H1 (cell line): Measurements from ENCODE around the gene KXD1. TPM values are rescaled to one million over a fixed set of nuclear protein-coding genes. Genes with fewer than 3 reads are reported as not detected.

Experiments used
- CTCF ChIA-PET: fragments of 300-600 bp; sonication (Branson Sonifier 250); formaldehyde crosslinking; loops from one replicate; lab custom pipeline; 2021; ENCODE audit not compliant: partially characterized antibody; lab: Charles Lee
- POLR2A ChIA-PET: fragments of 300-600 bp; sonication (Branson Sonifier 250); formaldehyde crosslinking; loops from one replicate; lab custom pipeline; 2021; ENCODE audit warnings: inconsistent platforms; ENCODE audit not compliant: partially characterized antibody; lab: Charles Lee
- DNase-seq, 2 experiments: peaks; one replicate each; pipeline versions ENCODE4 v3.0.0 to v3.0.0-alpha.2; 2010 to 2022; ENCODE audit warnings: low spot score in 2 of 2, low read depth in 1 of 2, mixed read lengths in 1 of 2
- FAIRE-seq: peaks from 2 replicates; lab custom pipeline; 2011; peaks lifted over from hg19 to GRCh38; lab: Jason Lieb, UNC
- H2AFZ ChIP-seq: 2 replicates; pipeline ENCODE4 v1.8.1; 2012; ENCODE audit warnings: low read length, inconsistent platforms
- H2AK5ac ChIP-seq: 2 replicates; pipeline ENCODE4 v1.6.1; 2013; ENCODE audit warnings: low read depth, low read length
- H2BK120ac ChIP-seq: replicated peaks from 2 replicates; pipeline ENCODE3; 2013; ENCODE audit warnings: low read depth, low read length, inconsistent platforms
- H2BK12ac ChIP-seq: 2 replicates; pipeline ENCODE4 v1.6.1; 2013; ENCODE audit warnings: low read depth, low read length
- H2BK15ac ChIP-seq: 2 replicates; pipeline ENCODE4 v1.6.1; 2013; ENCODE audit warnings: low read length
- H2BK20ac ChIP-seq: 2 replicates; pipeline ENCODE4 v1.6.1; 2013; ENCODE audit warnings: low read length
- H2BK5ac ChIP-seq: 2 replicates; pipeline ENCODE4 v1.6.1; 2013; ENCODE audit warnings: low read depth, low read length
- H3K14ac ChIP-seq: 2 replicates; pipeline ENCODE4 v1.6.1; 2013; ENCODE audit warnings: inconsistent platforms; ENCODE audit not compliant: insufficient read length
- H3K18ac ChIP-seq: 2 replicates; pipeline ENCODE4 v1.6.1; 2013; ENCODE audit warnings: low read length; ENCODE audit errors: extremely low read depth
- H3K23ac ChIP-seq: 2 replicates; pipeline ENCODE4 v1.6.1; 2013; ENCODE audit warnings: inconsistent platforms; ENCODE audit not compliant: insufficient read length
- H3K23me2 ChIP-seq: 2 replicates; pipeline ENCODE4 v1.6.1; 2013; ENCODE audit warnings: low read depth, low read length
- H3K27ac ChIP-seq: 2 replicates; pipeline ENCODE4 v1.6.1; 2011; ENCODE audit warnings: low read depth, low read length, inconsistent platforms
- H3K27me3 ChIP-seq, 4 experiments: replicated peaks in 1 of 4; 1 replicate in 1 of 4; 2 replicates in 3 of 4; pipeline versions ENCODE4 v1.6.1 to v1.8.1; 2011 to 2013; ENCODE audit warnings: low read length in 3 of 4, mild to moderate bottlenecking in 3 of 4, inconsistent platforms in 2 of 4, mixed read lengths in 2 of 4, moderate library complexity in 1 of 4; ENCODE audit not compliant: control insufficient read depth in 3 of 4, insufficient read depth in 3 of 4; ENCODE audit errors: extremely low read depth in 1 of 4
- H3K36me3 ChIP-seq, 4 experiments: 2 replicates each; pipeline versions ENCODE4 v1.6.1 to v1.8.1; 2011 to 2013; ENCODE audit warnings: mild to moderate bottlenecking in 4 of 4, low read length in 3 of 4, moderate library complexity in 2 of 4, control low read depth in 1 of 4, inconsistent platforms in 1 of 4; ENCODE audit not compliant: insufficient read depth in 4 of 4, control insufficient read depth in 2 of 4
- H3K4ac ChIP-seq: replicated peaks from 2 replicates; pipeline ENCODE3; 2013; ENCODE audit warnings: low read length, low read depth, mixed read lengths, inconsistent platforms; ENCODE audit not compliant: insufficient read length
- H3K4me1 ChIP-seq, 4 experiments: replicated peaks in 1 of 4; 1 replicate in 1 of 4; 2 replicates in 3 of 4; pipeline versions ENCODE4 v1.6.1 to v1.8.1; 2011 to 2013; ENCODE audit warnings: low read length in 3 of 4, inconsistent platforms in 2 of 4, mixed read lengths in 1 of 4; ENCODE audit not compliant: insufficient read depth in 4 of 4, control insufficient read depth in 3 of 4
- H3K4me2 ChIP-seq, 2 experiments: 2 replicates each; pipeline versions ENCODE4 v1.6.1 to v1.8.1; 2011 to 2013; ENCODE audit warnings: low read depth in 2 of 2, low read length in 2 of 2, control low read depth in 1 of 2, inconsistent platforms in 1 of 2, mild to moderate bottlenecking in 1 of 2; ENCODE audit not compliant: insufficient read depth in 1 of 2
- H3K4me3 ChIP-seq, 4 experiments: fragments of 200-600, 300-600 bp in 1 of 4; sonication (generic), shearing (Covaris generic), sonication (Bioruptor Twin) in 1 of 4; 2 replicates each; pipeline versions ENCODE4 v1.5.1 to v1.8.1; 2011 to 2016; ENCODE audit warnings: low read length in 4 of 4, low read depth in 3 of 4, control low read depth in 2 of 4, inconsistent platforms in 2 of 4, mild to moderate bottlenecking in 2 of 4, mixed read lengths in 1 of 4, moderate library complexity in 1 of 4; ENCODE audit not compliant: insufficient read depth in 2 of 4; ENCODE audit errors: extremely low read depth in 1 of 4
- H3K56ac ChIP-seq: replicated peaks from 2 replicates; pipeline ENCODE3; 2013; ENCODE audit warnings: low read depth, mild to moderate bottlenecking, mixed read lengths, low read length, inconsistent platforms; ENCODE audit not compliant: insufficient read length
- H3K79me1 ChIP-seq: 2 replicates; pipeline ENCODE4 v1.6.1; 2013; ENCODE audit warnings: low read depth, low read length, control low read depth
- H3K79me2 ChIP-seq, 2 experiments: 2 replicates each; pipeline versions ENCODE4 v1.6.1 to v1.8.1; 2012 to 2013; ENCODE audit warnings: low read length in 2 of 2, mild to moderate bottlenecking in 2 of 2, inconsistent platforms in 1 of 2; ENCODE audit not compliant: insufficient read depth in 2 of 2, control insufficient read depth in 1 of 2
- H3K9ac ChIP-seq, 4 experiments: replicated peaks in 1 of 4; 1 replicate in 1 of 4; 2 replicates in 3 of 4; pipeline versions ENCODE4 v1.6.1 to v1.8.1; 2011 to 2013; ENCODE audit warnings: low read depth in 3 of 4, low read length in 3 of 4, control low read depth in 2 of 4, mild to moderate bottlenecking in 2 of 4, moderate library complexity in 2 of 4, inconsistent platforms in 1 of 4; ENCODE audit errors: extremely low read depth in 1 of 4
- H3K9me3 ChIP-seq, 2 experiments: 2 replicates each; pipeline versions ENCODE4 v1.6.1 to v1.8.1; 2012 to 2013; ENCODE audit warnings: mild to moderate bottlenecking in 2 of 2, moderate library complexity in 2 of 2, control low read depth in 1 of 2, inconsistent platforms in 1 of 2, low read depth in 1 of 2, low read length in 1 of 2, mixed read lengths in 1 of 2; ENCODE audit not compliant: insufficient read depth in 2 of 2
- H4K20me1 ChIP-seq, 2 experiments: replicated peaks in 1 of 2; 2 replicates each; pipeline versions ENCODE3 to v1.8.1; 2011 to 2013; ENCODE audit warnings: inconsistent platforms in 2 of 2, low read length in 2 of 2, mild to moderate bottlenecking in 1 of 2; ENCODE audit not compliant: insufficient read depth in 2 of 2, control insufficient read depth in 1 of 2
- H4K5ac ChIP-seq: 2 replicates; pipeline ENCODE4 v1.6.1; 2013; ENCODE audit warnings: low read length, low read depth, mixed read lengths, inconsistent platforms; ENCODE audit not compliant: insufficient read length
- H4K8ac ChIP-seq: 2 replicates; pipeline ENCODE4 v1.8.0; 2013; ENCODE audit warnings: mild to moderate bottlenecking, moderate library complexity, low read length, inconsistent platforms; ENCODE audit not compliant: insufficient read depth; ENCODE audit errors: extremely low read depth
- H4K91ac ChIP-seq: replicated peaks from 2 replicates; pipeline ENCODE3; 2013; ENCODE audit warnings: low read length, mixed read lengths, inconsistent platforms; ENCODE audit not compliant: insufficient read length
- ASH2L ChIP-seq: fragments of 200-600, 300-600 bp; sonication (generic); IDR thresholded peaks from one replicate; pipeline ENCODE4 v1.7.1; 2017; ENCODE audit warnings: low read length
- CBX5 ChIP-seq: fragments of 300-800, 300-1000 bp; sonication (generic); IDR thresholded peaks from 2 replicates; pipeline ENCODE4 v1.7.1; 2016; ENCODE audit warnings: antibody characterized with exemption, low read length, low read depth
- CEBPB ChIP-seq: IDR thresholded peaks from 2 replicates; pipeline ENCODE4 v1.6.1; 2012; ENCODE audit warnings: low read depth, low read length
- CREB1 ChIP-seq: IDR thresholded peaks from 2 replicates; pipeline ENCODE4 v1.6.1; 2012; ENCODE audit warnings: inconsistent platforms
- GABPA ChIP-seq: IDR thresholded peaks from 2 replicates; pipeline ENCODE4 v1.6.1; 2011; ENCODE audit warnings: mild to moderate bottlenecking, low read length, moderate library complexity, borderline replicate concordance; ENCODE audit not compliant: insufficient read depth
- JUND ChIP-seq: IDR thresholded peaks from 2 replicates; pipeline ENCODE4 v1.6.1; 2011; ENCODE audit warnings: mild to moderate bottlenecking, improper control_type of control experiment, low read length
- MAX ChIP-seq: IDR thresholded peaks from 2 replicates; pipeline ENCODE4 v1.6.1; 2012; ENCODE audit warnings: inconsistent platforms
- POU5F1 ChIP-seq: IDR thresholded peaks from 2 replicates; pipeline ENCODE4 v1.6.1; 2011; ENCODE audit warnings: low read depth, mild to moderate bottlenecking, low read length, moderate library complexity
- RNF2 ChIP-seq: fragments of 200-900, 300-1000 bp; sonication (generic); IDR thresholded peaks from 2 replicates; pipeline ENCODE4 v1.7.1; 2016; ENCODE audit warnings: borderline replicate concordance, low read depth, mild to moderate bottlenecking, antibody characterized with exemption, low read length; ENCODE audit not compliant: poor library complexity, severe bottlenecking; ENCODE audit errors: missing control alignments
- RXRA ChIP-seq: IDR thresholded peaks from 2 replicates; pipeline ENCODE4 v1.6.1; 2011; ENCODE audit warnings: low read depth, mild to moderate bottlenecking, low read length, moderate library complexity; ENCODE audit not compliant: insufficient read depth
- SRF ChIP-seq: IDR thresholded peaks from 2 replicates; pipeline ENCODE4 v1.6.1; 2011; ENCODE audit warnings: mild to moderate bottlenecking, low read depth, low read length, moderate library complexity
- SUZ12 ChIP-seq: fragments of 200-600 bp; sonication (generic); IDR thresholded peaks from 2 replicates; pipeline ENCODE4 v1.6.1; 2012; ENCODE audit warnings: mild to moderate bottlenecking, inconsistent platforms, low read length, moderate library complexity, mixed read lengths
- USF2 ChIP-seq: IDR thresholded peaks from 2 replicates; pipeline ENCODE4 v1.6.1; 2011; ENCODE audit warnings: low read length, improper control_type of control experiment
- WGBS, 2 experiments: shearing (Covaris generic) in 1 of 2; methylation state at CpG; one replicate each; pipeline versions ENCODE4 v1.1.6 to v1.1.7; 2013 to 2015; ENCODE audit warnings: low lambda C conversion rate in 2 of 2, mixed read lengths in 2 of 2, inconsistent platforms in 1 of 2, low coverage in 1 of 2, missing lambda C conversion rate in 1 of 2; ENCODE audit not compliant: insufficient replicate concordance in 2 of 2, insufficient coverage in 1 of 2, insufficient read length in 1 of 2; ENCODE audit errors: extremely low coverage in 1 of 2, missing lambda C conversion rate in 1 of 2; 5-methylcytosine and 5-hydroxymethylcytosine counted together
- polyA plus RNA-seq, 7 experiments: library from polyadenylated mRNA; depleted of rRNA in 3 of 7; stranded (reverse) in 5 of 7; unstranded in 2 of 7; fragments of >200 nt in 5 of 7; fragments of 200-250 nt in 2 of 7; gene quantifications; 1 replicate in 5 of 7; 2 replicates in 1 of 7; 4 replicates in 1 of 7; pipeline versions ENCODE4 v1.2.1 to v1.2.3, GENCODE V29; 2011 to 2013; ENCODE audit warnings: missing spikeins in 2 of 7, mixed read lengths in 2 of 7
- total RNA-seq: library from RNA; stranded (reverse); fragmentation: NEBNext Ultra II Directional; extraction: Animal tissue kit (Norgen Biotek cat#: 25700); gene quantifications from 2 replicates; pipeline ENCODE4 v1.2.1, GENCODE V29; 2021

KXD1 gene
- total and polyA plus RNA-seq, 2 of the 8 experiments (the other 6 are each of a cell fraction or from before 2014, with no cell fraction given), result 115 to 267 TPM

- Histone ChIP-seq H4K5ac (no peak overlapping the region), H4K91ac (no peak overlapping the region), H3K4me2 (no peak overlapping the region), H2BK12ac (no peak overlapping the region), H3K79me1 (peaks cover 26% of the 10 kb centered on the region), H3K79me2 (peaks cover 0 to 62% of the 10 kb centered on the region in 2 experiments; a peak in 2 of 4 replicates), H3K36me3 (no peaks in the 10 kb centered on the region), H3K9ac (no peak overlapping the region), H3K4ac (no peak overlapping the region), H3K9me3 (no peaks in the 10 kb centered on the region), H3K18ac (no peak overlapping the region), H4K8ac (no peak overlapping the region), H2AK5ac (no peak overlapping the region), H2AFZ (no peak overlapping the region), H3K23me2 (no peaks in the 10 kb centered on the region), H3K56ac (no peak overlapping the region), H4K20me1 (peaks cover 15 to 32% of the 10 kb centered on the region in 2 experiments), H3K4me3 (no peak overlapping the region), H3K27ac (no peak overlapping the region), H2BK120ac (no peak overlapping the region), H2BK20ac (no peak overlapping the region), H3K27me3 (no peaks in the 10 kb centered on the region), H2BK5ac (no peak overlapping the region), H3K23ac (no peak overlapping the region), H3K14ac (no peak overlapping the region), H2BK15ac (no peak overlapping the region), H3K4me1 (peaks cover 0 to 3% (median under 1%) of the 10 kb centered on the region in 4 experiments; a peak in 3 of 7 replicates)
- no peak for FAIRE-seq
- 84% methylated on average over 11 of the region's 11 CpGs; no CpG with 5 or more reads in 1 of the 2 experiments for WGBS, 2 experiments
- CTCF ChIA-PET, result interaction anchor here (1.2 to 32.9 kb wide), 3 partner anchors 15 to 44 kb away, joined by 3 to 458 read pairs (median 3); no protein-coding TSS in a partner anchor
- no peak for DNase-seq
- POLR2A ChIA-PET, result interaction anchor here (0.7 kb wide), 1 partner anchor 9 kb away, joined by 3 read pairs; no protein-coding TSS in a partner anchor
- TF ChIP-seq ASH2L, result no peak
- TF ChIP-seq JUND, result no peak
- no peak for TF ChIP-seq SRF
- no peak for TF ChIP-seq SUZ12
- no peak for TF ChIP-seq CEBPB
- no peak for TF ChIP-seq USF2
- TF ChIP-seq RNF2, result no peak
- TF ChIP-seq RXRA, result no peak
- no peak for TF ChIP-seq CREB1
- TF ChIP-seq MAX, result no peak
- TF ChIP-seq POU5F1, result no peak
- TF ChIP-seq GABPA, result no peak
- no peak for TF ChIP-seq CBX5
Observed at GRCh38 chr19:18513868-18514267, 43.8 kb upstream of the KXD1 start.
